ENCODE measurements around the gene RPS3A.
"Not testable (repeated sequence)": the region's sequence is repeated elsewhere in the genome, so short reads cannot be mapped to it uniquely, and the experiment has no call there.

RPS3A gene

DNA sequence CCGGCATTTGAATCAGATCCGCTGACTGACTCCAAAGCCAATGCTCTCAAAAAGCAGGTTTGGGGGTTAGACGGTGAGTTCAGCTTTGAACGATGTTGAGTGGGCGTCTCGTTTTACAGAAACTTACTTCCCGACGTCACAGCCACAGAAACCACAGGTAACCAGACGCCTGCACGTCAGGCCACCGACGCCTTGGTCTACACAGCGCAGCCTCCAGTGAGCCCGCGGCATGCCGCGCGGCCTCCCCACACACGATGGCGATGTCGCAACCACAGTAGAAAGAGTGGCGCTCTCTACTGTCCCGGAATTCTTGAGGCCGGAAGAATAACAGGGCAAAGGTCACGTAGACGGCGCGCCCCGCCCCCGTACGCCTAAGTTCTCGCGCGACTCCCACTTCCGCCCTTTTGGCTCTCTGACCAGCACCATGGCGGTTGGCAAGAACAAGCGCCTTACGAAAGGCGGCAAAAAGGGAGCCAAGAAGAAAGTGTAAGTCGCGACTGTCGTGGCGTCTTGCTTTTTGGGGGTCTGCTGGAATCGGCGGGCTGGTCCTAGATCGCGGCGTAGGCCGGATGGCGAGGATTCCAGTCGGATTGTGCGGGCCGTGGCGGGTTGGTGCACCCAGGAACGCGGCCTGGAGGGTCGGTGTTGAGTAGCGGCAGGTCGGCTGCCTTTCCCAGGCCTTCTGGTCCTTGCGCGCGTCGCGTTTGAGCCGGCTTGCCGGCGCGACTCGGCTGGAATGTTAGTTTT lies at the start of gene RPS3A:
RPS3A (plus strand) TSS at position 400 of the 747 bp plus-strand sequence; CDS start at position 425, 25 bp downstream.
- DNase-seq: peak; percentile 94

DNA sequence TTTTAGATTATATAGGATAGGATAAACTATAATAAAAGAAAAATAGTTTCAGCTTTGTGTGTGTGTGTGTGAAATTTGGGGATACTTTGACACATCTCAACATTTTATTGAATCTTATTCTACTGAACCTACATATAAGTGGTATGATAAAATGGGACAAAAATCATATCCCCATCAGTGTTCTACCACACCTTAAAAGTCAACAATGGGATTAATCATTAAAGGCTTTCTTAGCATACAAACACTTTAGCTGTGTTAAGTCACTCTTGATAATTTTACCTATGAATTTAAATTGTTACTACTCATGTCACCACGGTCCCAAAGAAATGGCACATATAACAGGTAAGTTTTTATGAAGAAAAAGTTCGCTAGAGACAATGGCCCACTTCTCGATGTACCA lies 46.6 kb upstream of the RPS3A start:
- no peak for DNase-seq

DNA sequence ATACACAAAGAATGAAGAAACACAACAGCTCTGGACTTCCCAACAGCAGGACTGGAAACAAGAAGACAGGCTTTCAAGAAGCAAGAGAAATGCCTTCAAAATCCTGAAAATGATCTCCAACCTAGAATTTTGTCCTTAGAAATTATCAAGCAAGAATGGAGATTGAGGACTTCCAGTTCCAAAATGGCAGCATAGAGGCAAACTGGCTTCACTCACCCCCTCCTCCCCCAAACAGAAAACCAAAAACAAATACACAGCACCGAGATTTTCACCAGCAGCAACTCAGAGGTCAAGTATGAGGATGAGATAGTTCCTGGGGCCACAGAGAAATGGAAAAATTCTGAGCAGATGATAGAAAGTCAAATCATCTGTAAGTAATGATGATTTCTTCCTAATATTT lies 43.9 kb upstream of the RPS3A start:
- no peak for DNase-seq

DNA sequence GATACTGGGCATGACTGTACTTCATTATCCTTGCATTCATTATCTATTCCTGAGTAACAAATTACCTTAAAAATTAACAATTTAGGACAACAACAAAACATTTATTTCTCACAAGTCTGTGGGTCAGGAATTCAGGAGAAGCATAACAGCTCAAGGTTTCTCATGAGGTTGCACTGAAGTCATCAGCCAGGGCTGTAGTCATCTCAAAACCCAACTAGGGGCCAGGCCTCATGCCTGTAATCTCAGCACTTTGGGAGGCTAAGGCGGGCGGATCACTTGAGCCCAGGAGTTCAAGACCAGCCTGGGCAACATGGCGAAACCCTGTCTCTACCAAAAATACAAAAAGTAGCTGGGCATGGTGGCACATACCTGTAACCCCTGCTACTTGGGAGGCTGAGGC lies 36.3 kb upstream of the RPS3A start:
- DNase-seq: not testable (repeated sequence)

DNA sequence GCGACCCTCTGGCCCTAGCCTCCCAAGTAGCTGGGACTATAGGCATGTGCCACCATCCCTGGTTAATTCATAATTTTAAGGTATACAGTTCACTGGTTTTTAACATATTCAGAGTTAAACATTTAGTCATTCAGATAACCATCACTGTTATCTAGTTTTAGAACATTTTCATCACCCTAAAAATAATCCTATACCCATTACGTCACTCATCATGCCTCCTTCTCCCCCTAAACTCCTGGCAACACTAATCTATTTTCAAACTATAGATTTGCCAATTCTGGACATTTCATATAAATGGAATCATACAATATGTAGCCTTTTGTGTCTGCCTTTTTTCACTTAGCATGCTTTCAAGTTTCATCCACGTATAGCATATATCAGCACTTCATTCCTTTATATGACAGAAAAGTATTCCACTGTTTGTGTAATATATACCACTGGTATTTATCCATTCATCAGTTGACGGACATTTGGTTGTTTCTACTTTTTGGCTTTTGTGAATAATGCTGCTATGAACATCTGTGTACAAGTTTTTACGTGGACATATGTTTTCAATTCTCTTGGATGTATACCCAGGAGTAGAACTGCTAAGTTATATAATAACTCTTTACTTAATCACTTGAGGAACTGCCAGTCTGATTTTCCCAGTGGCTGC lies 32.0 kb upstream of the RPS3A start:
- no peak for DNase-seq

DNA sequence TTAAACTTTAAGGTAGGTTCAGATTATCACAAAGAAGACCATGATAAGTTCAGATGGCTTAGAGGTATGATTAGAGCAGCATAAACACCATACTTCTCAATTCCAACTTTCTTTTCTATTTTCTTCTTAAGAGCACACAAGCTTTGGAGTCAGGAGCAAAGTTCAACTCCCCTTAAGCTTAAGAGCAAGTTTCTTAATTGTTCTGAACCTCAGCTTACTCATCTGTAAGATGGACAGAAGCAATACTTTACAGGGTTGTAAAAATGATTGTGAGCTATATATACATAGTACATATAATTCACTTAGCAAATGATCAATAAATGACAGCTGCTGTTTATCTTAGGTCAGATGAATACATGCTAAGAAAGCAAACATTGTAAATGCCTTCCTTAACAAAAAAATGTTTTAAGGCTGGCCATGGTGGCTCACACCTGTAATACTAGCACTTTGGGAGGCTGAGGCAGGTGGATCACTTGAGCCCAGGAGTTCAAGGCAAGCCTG lies 25.0 kb upstream of the RPS3A start:
- no peak for DNase-seq

DNA sequence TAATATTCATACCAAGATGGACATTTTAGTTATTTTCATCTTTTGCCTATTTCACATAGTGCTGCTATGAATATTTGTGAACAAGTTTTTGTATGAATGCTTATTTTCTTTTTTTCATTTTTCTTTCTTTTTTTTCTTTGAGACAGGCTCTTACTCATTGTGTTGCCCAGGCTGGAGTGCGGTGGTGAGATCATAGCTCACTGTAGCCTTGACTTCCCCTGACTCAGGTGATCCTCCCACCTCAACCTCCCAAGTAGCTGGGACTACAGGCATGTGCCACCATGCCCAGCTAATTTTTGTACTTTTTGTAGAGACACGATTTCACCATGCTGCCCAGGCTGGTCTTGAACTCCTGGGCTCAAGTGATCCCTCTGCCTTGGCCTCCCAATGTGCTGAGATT lies 21.4 kb upstream of the RPS3A start:
- DNase-seq: not testable (repeated sequence)

DNA sequence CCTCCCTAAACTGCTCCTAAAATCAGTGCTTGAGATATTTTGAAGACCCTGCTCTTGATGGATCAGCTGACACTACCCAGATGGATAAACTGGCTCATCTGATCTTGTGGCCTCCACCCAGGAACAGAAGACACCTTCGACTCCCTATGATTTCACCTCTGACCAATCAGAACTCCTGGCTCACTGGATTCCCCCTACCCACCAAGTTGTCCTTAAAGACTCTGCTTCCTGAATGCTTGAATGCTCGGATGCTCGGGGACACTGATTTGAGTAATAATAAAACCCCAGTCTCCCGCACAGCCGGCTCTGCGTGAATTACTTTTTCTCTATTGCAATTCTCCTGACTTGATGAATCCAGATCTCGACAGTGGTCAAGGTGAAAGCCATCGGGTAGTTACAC lies 12.0 kb upstream of the RPS3A start:
- no peak for DNase-seq

DNA sequence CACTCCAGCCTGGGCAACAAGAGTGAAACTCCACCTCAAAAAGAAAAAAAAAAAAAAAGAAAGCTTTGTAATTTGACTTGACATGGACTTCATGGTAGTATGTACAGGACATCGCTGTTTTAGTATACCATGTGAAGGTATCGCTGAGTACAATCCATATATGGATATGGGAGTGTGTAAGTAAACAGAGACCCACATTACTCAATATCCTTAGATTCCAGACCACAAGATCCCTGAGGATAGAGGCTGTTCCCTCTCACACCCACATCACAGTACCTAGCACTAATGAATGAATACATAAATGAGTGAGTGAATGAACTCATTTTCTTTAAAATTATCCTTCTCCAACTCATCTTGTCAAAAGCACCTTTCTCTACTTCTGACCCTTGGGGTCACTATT lies 8.4 kb upstream of the RPS3A start:
- DNase-seq: no peak

DNA sequence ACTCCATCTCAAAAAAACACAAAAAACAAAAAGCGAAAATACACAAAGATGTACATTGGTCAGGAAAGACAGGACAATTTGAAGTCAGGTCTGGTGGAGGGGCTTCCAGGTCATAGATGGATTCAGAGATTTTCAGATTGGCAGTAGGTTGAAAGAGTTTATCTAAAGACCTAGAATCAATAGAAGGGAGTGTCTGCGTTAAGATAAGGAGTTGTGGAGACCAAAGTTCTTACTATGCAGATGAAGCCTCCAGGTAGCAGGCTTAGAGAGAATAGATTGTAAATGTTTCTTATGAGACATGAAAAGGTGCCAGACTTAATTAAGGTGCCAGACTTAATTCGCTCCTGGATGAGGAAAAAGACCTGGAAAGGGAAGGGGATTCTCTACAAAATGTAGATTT lies 6.9 kb upstream of the RPS3A start:
- DNase-seq: no peak

DNA sequence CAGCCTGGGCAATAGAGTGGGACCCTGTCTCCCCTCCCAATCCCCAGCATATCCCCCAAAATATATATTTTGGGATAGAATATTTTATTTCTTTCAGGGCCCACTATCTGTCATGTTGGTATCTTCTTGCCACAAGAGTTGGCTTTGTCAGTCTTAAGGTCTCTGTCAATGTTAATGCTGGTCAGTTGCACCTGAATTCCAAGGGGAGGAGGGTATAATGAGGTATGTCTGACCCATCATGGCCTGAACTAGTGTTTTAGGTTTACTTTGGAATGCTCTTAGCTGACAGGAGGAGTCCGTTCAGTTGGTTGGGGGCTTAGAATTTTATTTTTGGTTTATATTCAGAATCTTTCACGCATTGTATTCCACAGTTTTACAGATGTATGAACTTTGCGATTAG lies 6.2 kb upstream of the RPS3A start:
- no peak for DNase-seq

DNA sequence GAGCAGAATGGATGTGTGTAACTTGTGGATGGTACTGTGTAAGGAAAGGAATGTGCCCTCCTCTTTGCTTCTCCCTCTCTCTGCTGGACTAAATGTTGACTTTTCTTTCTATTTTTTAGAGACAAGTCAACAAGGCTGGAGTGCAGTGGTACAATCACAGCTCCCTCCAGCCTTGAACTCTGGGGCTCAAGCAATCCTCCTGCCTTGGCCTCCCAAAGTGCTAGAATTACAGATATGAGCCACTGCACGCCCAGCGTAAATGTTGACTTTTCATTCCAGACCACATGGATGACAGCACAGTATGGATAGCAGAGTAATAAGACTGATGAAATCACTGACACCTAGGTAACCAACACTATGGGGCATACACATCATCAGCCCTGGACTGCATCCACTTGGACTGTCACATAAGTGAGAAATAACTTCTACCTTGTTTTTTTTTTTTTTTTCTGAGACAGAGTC lies 5.1 kb upstream of the RPS3A start:
- no peak for DNase-seq

DNA sequence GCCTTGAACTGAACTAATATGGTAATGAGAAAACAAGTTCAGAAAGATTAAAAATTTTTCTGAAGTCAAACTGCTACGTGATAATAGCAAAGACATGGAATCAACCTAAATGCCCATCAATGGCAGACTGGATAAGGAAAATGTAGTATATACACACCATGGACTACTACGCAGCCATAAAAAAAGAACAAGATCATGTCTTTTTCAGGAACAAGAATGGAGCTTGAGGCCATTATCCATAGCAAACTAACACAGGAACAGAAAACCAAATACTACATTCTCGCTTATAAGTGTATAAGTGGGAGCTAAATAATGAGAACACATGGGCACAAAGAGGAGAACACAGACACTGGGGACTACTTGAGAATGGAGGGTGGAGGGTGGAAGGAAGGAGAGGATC lies 4.3 kb upstream of the RPS3A start:
- no peak for DNase-seq

DNA sequence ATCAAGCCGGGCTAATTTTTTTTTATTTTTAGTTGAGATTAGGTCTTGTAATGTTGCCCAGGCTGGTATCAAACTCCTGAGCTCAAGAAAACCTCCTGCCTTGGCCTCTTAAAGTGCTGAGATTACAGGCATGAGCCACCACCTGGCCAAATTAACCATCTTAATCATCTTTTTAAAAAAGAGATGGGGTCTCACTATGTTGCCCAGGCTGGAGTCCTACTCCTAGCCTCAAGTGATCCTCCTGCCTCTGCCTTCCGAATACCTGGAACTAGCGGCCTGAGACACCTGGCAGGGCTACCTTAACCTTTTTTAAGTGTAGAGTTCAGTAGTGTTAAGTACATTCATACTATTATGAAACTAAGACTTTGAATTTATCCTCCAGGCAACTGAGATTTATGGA lies 1.7 kb upstream of the RPS3A start:
- DNase-seq: no peak

DNA sequence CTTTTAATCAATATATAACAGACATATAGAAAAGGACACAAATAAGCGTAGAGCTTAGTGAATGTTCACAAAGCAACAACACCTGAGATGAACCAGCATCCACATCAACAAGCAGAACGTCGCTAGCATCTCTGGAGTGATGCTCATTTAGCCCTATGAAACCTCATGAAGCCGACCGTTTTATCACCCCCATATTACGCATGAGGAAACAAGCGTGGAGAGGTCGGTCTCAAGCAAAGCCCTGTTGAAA lies 524 bp upstream of the RPS3A start:
- DNase-seq: no peak

DNA sequence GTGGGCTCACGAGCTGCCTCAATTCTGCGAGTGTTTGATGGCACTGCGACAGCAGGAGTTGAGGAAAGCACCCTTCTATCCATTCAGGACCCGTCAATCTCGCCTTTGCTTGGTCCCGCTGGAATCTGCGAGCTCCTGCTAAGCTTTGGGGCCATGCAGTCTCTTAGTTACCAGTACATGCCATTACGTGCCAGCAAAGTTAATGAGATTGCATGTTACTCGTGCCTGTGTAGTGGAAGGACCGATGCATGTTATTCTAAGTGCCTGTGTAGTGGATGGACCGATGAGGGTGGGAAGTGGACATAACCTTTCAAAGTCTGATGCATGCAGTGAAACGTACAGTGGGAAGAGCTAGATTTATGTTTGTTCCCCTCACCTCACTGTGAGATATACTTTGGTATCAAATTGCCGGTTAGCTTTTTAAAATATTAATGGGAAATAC lies 569 bp downstream of the RPS3A start:
- DNase-seq: no peak

DNA sequence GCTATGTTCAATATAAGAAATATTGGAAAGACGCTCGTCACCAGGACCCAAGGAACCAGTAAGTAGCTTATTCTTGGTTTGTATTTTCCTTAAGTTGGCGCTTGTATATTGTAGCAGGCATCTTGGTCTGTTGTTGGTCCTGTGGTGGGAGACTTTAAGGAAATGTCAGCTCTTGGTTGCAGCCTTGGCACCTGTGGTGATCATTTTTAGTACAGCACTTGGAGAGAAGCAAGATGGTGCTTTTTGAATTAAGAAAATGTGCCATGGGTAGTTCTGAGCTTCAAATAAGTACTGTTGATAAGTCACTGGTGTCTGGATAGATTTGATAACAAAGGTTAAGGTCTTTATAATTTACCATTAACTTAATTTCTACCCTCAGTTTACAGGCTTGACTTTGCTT lies 1.1 kb downstream of the RPS3A start:
- DNase-seq: no peak

DNA sequence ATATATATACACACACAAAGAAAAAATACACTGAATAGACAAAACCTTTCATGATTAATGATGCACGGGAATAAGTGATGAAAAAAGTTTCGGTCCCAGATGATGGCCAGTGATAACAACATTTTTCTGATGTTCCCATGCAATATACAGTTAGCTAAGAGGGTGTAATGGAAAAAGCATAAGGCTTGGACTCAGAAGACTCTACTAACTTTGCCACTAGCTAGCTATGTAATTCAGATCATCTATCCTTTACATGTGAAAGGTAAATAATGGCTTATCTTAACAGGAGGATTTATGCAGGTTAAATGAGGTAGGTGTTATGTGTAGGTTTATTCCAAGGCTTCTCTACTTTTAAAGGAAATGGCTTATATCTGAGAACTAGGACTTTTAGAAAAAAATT lies 4.3 kb downstream of the RPS3A start:
- DNase-seq: no peak

DNA sequence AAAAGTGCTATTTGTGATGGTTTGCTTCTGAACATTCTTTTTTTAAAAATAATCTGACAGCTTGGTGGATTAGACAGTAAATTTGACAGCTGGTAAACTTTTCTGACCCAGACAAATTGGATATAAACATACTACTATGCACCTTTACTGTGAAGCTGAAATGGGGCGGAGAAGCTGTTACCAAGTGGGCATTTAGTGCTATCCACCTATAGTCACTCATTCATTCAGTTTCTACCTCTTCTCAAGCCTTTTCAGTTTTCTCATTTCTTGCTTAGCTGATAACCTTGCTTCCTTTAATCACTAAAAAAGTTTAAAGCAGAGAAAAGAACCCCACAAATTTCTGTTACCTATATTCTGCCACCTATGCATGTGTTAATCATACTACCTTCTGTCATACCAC lies 5.2 kb downstream of the RPS3A start:
- no peak for DNase-seq

DNA sequence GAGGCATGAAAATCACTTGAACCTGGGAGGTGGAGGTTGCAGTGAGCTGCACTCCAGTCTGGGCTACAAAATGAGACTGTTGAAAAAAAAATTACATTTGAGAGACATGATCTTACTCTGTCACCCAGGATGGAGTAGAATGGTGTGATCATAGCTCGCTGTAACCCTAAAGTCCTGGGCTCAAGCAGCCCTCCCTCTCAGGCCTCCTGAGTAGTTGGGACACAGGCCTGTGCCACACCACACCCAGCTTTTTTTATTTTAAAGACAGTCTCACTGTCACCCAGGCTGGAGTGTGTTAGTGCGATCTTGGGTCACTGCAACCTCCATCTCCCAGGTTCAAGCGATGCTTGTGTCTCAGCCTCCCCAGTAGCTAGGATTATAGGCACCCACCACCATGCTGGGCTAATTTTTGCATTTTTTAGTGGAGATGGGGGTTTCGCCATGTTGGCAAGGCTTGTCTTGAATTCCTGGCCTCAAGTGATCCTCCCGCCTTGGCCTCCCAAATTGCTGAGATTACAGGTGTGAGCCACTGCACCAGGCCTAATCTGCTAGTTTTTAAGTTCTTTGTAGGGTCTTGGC lies 6.1 kb downstream of the RPS3A start:
- DNase-seq: no peak

DNA sequence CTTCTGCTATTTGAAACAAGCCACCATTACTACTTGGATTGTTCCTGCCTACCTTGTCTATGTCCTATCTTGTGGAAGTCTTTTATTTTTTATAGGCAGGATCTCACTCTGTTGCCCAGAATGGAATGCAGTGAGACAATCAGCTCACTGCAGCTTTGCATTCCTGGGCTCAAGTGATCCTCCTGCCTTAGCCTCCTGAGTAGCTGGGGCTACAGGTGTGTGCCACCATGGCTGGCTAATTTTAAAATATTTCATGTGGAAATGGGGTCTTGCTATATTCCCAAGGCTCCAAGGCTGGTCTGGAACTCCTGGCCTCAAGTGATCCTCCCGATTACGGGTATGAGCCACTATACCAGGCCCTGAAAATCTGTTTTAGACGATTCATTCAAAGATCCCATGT lies 7.6 kb downstream of the RPS3A start:
- no peak for DNase-seq

DNA sequence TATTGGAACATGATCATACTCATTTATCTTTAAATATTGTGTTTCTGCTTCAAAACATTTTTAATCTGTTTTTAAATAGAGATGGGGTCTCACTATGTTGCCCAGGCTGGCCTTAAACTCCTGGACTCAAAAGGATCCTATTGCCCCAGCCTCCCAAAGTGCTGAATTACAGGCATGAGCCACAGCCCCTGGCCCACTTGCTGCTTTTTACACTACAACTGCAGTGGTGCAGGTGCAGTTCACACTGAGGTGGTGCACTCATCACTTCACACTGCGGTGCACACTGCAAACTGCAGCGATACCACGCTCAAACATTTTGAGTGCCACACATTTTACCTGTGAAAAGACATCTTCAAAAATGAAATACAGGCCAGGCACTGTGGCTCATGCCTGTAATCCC lies 10.8 kb downstream of the RPS3A start:
- no peak for DNase-seq

DNA sequence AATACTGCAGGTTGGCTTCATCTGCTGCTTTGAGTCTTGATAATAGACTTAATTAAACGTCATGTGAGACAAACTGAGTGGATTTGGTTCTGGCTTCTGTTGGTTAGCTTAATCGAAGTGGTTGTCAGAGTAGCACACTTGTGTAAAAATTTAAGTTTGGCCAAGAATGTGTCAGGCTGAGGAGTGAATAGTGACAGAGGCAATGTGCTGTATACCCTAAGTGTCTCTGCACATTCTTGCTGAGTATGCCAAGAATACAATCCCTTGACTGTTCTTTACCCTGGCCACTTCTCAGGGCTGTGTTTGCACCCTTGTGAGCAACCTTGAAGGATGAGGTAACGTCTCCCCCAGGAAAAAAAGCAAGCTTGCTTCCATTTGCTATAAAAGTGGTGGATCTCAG lies 14.9 kb downstream of the RPS3A start:
- no peak for DNase-seq

DNA sequence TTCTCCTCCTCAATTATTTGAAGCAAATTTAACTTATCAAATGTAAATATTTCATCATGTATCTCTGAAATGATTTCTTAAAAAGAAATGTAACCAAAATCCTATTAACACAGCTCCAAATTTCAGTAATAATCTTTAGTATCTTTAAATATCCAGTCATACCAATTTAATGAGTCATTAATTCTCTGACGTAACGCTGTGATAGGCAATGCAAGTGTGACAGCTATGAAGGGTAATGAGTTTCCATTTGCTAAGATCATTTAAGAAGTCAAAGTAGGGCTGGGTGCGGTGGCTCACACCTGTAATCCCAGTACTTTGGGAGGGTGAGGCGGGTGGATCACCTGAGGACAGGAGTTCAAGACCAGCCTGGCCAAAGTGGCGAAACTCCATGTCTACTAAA lies 15.6 kb downstream of the RPS3A start:
- DNase-seq: no peak
